GM12878 (cell line): ENCODE data around the gene SACS. TPM values are rescaled to one million over a fixed set of nuclear protein-coding genes. Genes with fewer than 3 reads are reported as not detected.

Source experiments
- ATAC-seq: fragments of 200-7000 bp; cut with Tn5 transposase; 3 replicates; pipeline ENCODE4 v1.9.1; 2020; ENCODE audit warnings: mild to moderate bottlenecking, moderate library complexity
- BruUV-seq: library from RNA; stranded (reverse); fragments of 400-500 nt; replicated peaks from 2 replicates; lab custom pipeline; 2021; lab: Mats Ljungman, UMichigan
- CTCF ChIA-PET: fragments of 300-600 bp; sonication (Branson Sonifier 250); formaldehyde crosslinking; extraction: SDS; loops from one replicate; lab custom pipeline; 2021; ENCODE audit warnings: inconsistent platforms; lab: Yijun Ruan, JAX
- POLR2A ChIA-PET: fragments of 350-600 bp; formaldehyde crosslinking; extraction: SDS; loops from one replicate; lab custom pipeline; 2021; ENCODE audit warnings: inconsistent platforms; lab: Charles Lee
- RAD21 ChIA-PET: fragments of 300-600 bp; sonication (Branson Sonifier 250); formaldehyde crosslinking; loops from one replicate; lab custom pipeline; 2023; ENCODE audit warnings: antibody characterized with exemption; ENCODE audit not compliant: unreplicated experiment; lab: Charles Lee
- SMC1A ChIA-PET: fragments of 300-600 bp; sonication (Branson Sonifier 250); formaldehyde crosslinking; loops from one replicate; lab custom pipeline; 2023; ENCODE audit not compliant: unreplicated experiment, uncharacterized antibody; lab: Charles Lee
- DNase-seq: peaks from one replicate; pipeline ENCODE4 v3.0.0-alpha.2; 2011; ENCODE audit warnings: low read depth, low spot score
- FAIRE-seq: peaks from 3 replicates; lab custom pipeline; 2011; peaks lifted over from hg19 to GRCh38; lab: Jason Lieb, UNC
- H2AFZ ChIP-seq: 2 replicates; pipeline ENCODE4 v1.6.0; 2011; ENCODE audit warnings: low read depth, low read length, control low read depth; ENCODE audit not compliant: control insufficient read depth
- H3K27ac ChIP-seq: 2 replicates; pipeline ENCODE4 v1.5.1; 2011; ENCODE audit warnings: control low read depth; ENCODE audit not compliant: control insufficient read depth, insufficient read depth
- H3K27me3 ChIP-seq, 2 experiments: replicated peaks in 1 of 2; 2 replicates each; pipeline versions ENCODE4 v1.6.0 to v1.6.1; 2011; ENCODE audit warnings: low read length in 1 of 2; ENCODE audit not compliant: control insufficient read depth in 2 of 2, insufficient read depth in 2 of 2
- H3K36me3 ChIP-seq, 2 experiments: 2 replicates each; pipeline ENCODE4 v1.5.1; 2011; ENCODE audit warnings: low read length in 1 of 2; ENCODE audit not compliant: control insufficient read depth in 2 of 2, insufficient read depth in 2 of 2
- H3K4me1 ChIP-seq: 2 replicates; pipeline ENCODE4 v1.6.1; 2011; ENCODE audit warnings: mild to moderate bottlenecking, low read length, moderate library complexity, mixed read lengths; ENCODE audit not compliant: control insufficient read depth, insufficient read depth
- H3K4me2 ChIP-seq: 2 replicates; pipeline ENCODE4 v1.6.0; 2011; ENCODE audit warnings: control low read depth; ENCODE audit not compliant: control insufficient read depth, insufficient read depth
- H3K4me3 ChIP-seq: fragments of 200-600 bp; sonication (generic); 2 replicates; pipeline ENCODE4 v1.5.1; 2016
- H3K79me2 ChIP-seq: 2 replicates; pipeline ENCODE4 v1.6.0; 2011; ENCODE audit warnings: low read length; ENCODE audit not compliant: control insufficient read depth, insufficient read depth
- H3K9ac ChIP-seq: 2 replicates; pipeline ENCODE4 v1.8.0; 2011; ENCODE audit warnings: low read length, control low read depth, mixed read lengths; ENCODE audit not compliant: control insufficient read depth, insufficient read depth
- H3K9me3 ChIP-seq: replicated peaks from 3 replicates; pipeline ENCODE4 v1.5.1; 2011; ENCODE audit warnings: mild to moderate bottlenecking, low read length; ENCODE audit not compliant: control insufficient read depth, insufficient read depth
- H4K20me1 ChIP-seq: 2 replicates; pipeline ENCODE4 v1.6.0; 2011; ENCODE audit not compliant: control insufficient read depth, insufficient read depth
- EZH2 ChIP-seq: IDR thresholded peaks from 2 replicates; pipeline ENCODE4 v1.6.1; 2012; ENCODE audit warnings: low read depth, mild to moderate bottlenecking, control low read depth, inconsistent platforms, low read length, borderline replicate concordance; ENCODE audit not compliant: control insufficient read depth
- KDM1A ChIP-seq: fragments of 200-600 bp; sonication (generic); IDR thresholded peaks from 2 replicates; pipeline ENCODE4 v1.6.1; 2016; ENCODE audit warnings: borderline replicate concordance
- NFXL1 ChIP-seq: fragments of 450-650 bp; IDR thresholded peaks from 2 replicates; pipeline ENCODE4 v1.6.1; 2017; ENCODE audit warnings: antibody characterized with exemption, mild to moderate bottlenecking, borderline replicate concordance
- PAX8 ChIP-seq: fragments of 450-650 bp; IDR thresholded peaks from 2 replicates; pipeline ENCODE4 v1.6.1; 2017; ENCODE audit warnings: mild to moderate bottlenecking, moderate library complexity
- SMAD5 ChIP-seq: IDR thresholded peaks from 2 replicates; pipeline ENCODE4 v1.6.1; 2016; ENCODE audit warnings: antibody characterized with exemption, low read depth
- TCF12 ChIP-seq: IDR thresholded peaks from 2 replicates; pipeline ENCODE4 v1.6.1; 2011; ENCODE audit warnings: low read depth, mild to moderate bottlenecking, low read length
- WGBS: methylation state at CpG from one replicate; pipeline ENCODE4 v1.1.6; 2016; ENCODE audit warnings: low lambda C conversion rate; ENCODE audit not compliant: insufficient replicate concordance, insufficient coverage; ENCODE audit errors: missing lambda C conversion rate; 5-methylcytosine and 5-hydroxymethylcytosine counted together
- in situ Hi-C: fragments of 300-500 bp; cut with MboI; formaldehyde crosslinking; loops from 9 replicates; pipeline ENCODE4 v1.14.3; 2018; ENCODE audit warnings: mixed read lengths
- intact Hi-C: fragments of 100-400 bp; cut with micrococcal nuclease; formaldehyde crosslinking; loops from one replicate; pipeline ENCODE4 v1.14.2; 2022; ENCODE audit not compliant: unreplicated experiment
- polyA plus RNA-seq, 11 experiments: library from polyadenylated mRNA; depleted of rRNA in 4 of 11; unstranded in 6 of 11; stranded (reverse) in 5 of 11; fragments of >200 nt; fragmentation: Nextera tagmentation in 4 of 11; fragmentation: Illumina TruSeq in 1 of 11; extraction: Ambion mirVana in 4 of 11; extraction: Trizol in 1 of 11; gene quantifications; 1 replicate in 1 of 11; 2 replicates in 10 of 11; pipeline versions ENCODE4 v1.2.1 to v1.2.3, GENCODE V29; 2011 to 2016; ENCODE audit warnings: inconsistent platforms in 2 of 11, missing spikeins in 2 of 11, low read depth in 1 of 11
- total RNA-seq, 4 experiments: library from RNA; depleted of rRNA in 3 of 4; stranded (reverse); fragments of >200 nt in 3 of 4; fragmentation: Illumina TruSeq in 1 of 4; extraction: Trizol in 1 of 4; gene quantifications; 2 replicates each; pipeline versions ENCODE4 v1.2.1 to v1.2.3, GENCODE V29; 2013 to 2021
- TF ChIP-seq, protein P1 (sequence below): IDR thresholded peaks from 2 replicates; pipeline ENCODE4 v1.6.1; 2012; ENCODE audit warnings: low read length, inconsistent platforms
- TF ChIP-seq, protein P2 (sequence below): fragments of 450-650 bp; formaldehyde crosslinking; IDR thresholded peaks from 2 replicates; pipeline ENCODE4 v1.4.0; 2020; ENCODE audit warnings: mild to moderate bottlenecking, moderate library complexity
- TF ChIP-seq, protein P3 (sequence below): fragments of 450-650 bp; IDR thresholded peaks from 2 replicates; pipeline ENCODE4 v1.6.1; 2016; ENCODE audit warnings: mild to moderate bottlenecking

SACS gene
- total and polyA plus RNA-seq, 10 of the 15 experiments (the other 5 are each of a cell fraction or from before 2014, with no cell fraction given) = 9.9 to 74.9 (median 22.1) TPM

DNA sequence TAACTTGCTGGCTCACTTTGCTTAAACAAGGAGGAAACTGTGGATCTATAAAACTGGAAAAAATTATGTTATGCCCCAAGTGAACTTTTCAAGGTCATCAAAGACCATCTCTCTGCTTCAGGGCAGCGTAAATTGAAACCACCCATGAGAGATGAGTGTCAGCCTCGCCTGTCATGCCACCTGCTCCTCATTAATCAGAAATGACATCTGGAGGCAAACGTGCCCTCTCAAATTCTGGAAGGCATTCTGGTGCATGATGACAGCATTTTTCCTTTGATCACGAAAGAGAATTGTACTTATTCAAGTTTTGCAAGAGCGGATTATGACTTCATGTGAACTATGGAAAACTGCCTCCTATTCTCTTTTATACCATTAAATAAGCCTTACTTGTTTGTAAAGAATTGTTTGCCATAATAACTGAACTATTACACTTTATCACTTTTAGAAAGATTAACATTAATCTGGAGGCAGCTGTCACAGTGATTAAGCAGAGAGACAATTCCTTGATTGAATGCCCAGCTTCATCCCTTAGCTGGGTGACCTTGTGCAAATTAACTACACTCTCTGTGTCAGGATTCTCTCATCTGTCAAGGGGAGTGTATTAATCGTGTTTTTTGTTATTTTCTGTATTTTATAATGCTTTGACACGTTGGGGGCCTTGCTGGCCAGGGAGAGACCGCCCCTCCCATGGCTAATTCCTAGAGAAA is 17.0 kb upstream of the SACS start:
- ChIA-PET SMC1A (no interaction called here), CTCF (no interaction called here), RAD21 (no interaction called here), POLR2A (no interaction called here)
- no TSS peak for BruUV-seq
- Histone ChIP-seq H3K27me3 (no peaks in the 10 kb centered on the region), H3K4me1 (no peaks in the 10 kb centered on the region), H3K9me3 (no peaks in the 10 kb centered on the region; the same call in 2 of the 3 replicates), H4K20me1 (no peaks in the 10 kb centered on the region), H3K79me2 (no peaks in the 10 kb centered on the region), H3K9ac (no peak overlapping the region), H3K27ac (no peak overlapping the region), H3K4me3 (no peak overlapping the region), H2AFZ (no peak overlapping the region), H3K4me2 (no peak overlapping the region), H3K36me3 (no peaks in the 10 kb centered on the region)
- in situ Hi-C loops = no loop called here
- 18% methylated on average over 8 of the region's 8 CpGs for WGBS
- intact Hi-C loops = no loop called here
- ATAC-seq (no peak), DNase-seq (no peak), FAIRE-seq (no peak)
- TF ChIP-seq NFXL1 = no peak
- TF ChIP-seq SMAD5 = no peak
- TF ChIP-seq, protein P1, sequence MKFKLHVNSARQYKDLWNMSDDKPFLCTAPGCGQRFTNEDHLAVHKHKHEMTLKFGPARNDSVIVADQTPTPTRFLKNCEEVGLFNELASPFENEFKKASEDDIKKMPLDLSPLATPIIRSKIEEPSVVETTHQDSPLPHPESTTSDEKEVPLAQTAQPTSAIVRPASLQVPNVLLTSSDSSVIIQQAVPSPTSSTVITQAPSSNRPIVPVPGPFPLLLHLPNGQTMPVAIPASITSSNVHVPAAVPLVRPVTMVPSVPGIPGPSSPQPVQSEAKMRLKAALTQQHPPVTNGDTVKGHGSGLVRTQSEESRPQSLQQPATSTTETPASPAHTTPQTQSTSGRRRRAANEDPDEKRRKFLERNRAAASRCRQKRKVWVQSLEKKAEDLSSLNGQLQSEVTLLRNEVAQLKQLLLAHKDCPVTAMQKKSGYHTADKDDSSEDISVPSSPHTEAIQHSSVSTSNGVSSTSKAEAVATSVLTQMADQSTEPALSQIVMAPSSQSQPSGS = no peak
- TF ChIP-seq PAX8 = no peak
- TF ChIP-seq, protein P2, sequence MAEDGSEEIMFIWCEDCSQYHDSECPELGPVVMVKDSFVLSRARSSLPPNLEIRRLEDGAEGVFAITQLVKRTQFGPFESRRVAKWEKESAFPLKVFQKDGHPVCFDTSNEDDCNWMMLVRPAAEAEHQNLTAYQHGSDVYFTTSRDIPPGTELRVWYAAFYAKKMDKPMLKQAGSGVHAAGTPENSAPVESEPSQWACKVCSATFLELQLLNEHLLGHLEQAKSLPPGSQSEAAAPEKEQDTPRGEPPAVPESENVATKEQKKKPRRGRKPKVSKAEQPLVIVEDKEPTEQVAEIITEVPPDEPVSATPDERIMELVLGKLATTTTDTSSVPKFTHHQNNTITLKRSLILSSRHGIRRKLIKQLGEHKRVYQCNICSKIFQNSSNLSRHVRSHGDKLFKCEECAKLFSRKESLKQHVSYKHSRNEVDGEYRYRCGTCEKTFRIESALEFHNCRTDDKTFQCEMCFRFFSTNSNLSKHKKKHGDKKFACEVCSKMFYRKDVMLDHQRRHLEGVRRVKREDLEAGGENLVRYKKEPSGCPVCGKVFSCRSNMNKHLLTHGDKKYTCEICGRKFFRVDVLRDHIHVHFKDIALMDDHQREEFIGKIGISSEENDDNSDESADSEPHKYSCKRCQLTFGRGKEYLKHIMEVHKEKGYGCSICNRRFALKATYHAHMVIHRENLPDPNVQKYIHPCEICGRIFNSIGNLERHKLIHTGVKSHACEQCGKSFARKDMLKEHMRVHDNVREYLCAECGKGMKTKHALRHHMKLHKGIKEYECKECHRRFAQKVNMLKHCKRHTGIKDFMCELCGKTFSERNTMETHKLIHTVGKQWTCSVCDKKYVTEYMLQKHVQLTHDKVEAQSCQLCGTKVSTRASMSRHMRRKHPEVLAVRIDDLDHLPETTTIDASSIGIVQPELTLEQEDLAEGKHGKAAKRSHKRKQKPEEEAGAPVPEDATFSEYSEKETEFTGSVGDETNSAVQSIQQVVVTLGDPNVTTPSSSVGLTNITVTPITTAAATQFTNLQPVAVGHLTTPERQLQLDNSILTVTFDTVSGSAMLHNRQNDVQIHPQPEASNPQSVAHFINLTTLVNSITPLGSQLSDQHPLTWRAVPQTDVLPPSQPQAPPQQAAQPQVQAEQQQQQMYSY (CRISPR knock-in tag) = no peak
- TF ChIP-seq TCF12 = 0 out of 2 replicates have a peak, but pooled peaks have one; percentile 29
- TF ChIP-seq, protein P3, sequence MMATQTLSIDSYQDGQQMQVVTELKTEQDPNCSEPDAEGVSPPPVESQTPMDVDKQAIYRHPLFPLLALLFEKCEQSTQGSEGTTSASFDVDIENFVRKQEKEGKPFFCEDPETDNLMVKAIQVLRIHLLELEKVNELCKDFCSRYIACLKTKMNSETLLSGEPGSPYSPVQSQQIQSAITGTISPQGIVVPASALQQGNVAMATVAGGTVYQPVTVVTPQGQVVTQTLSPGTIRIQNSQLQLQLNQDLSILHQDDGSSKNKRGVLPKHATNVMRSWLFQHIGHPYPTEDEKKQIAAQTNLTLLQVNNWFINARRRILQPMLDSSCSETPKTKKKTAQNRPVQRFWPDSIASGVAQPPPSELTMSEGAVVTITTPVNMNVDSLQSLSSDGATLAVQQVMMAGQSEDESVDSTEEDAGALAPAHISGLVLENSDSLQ = no peak
- TF ChIP-seq KDM1A = no peak
- no peak for TF ChIP-seq EZH2
